Activated T-helper 1 cell treated with anti-CD3 and anti-CD28 coated beads, Interleukin-12 subunit alpha, Interleukin-12 subunit beta, Interleukin-2, Interleukin-4 antibody, amounts not matched to agents 30 ng/mL and 10 ng/mL and 1 ng/mL, durations not matched to agents 14 hours and 24 hours and 36 hours (primary cell): ENCODE measurements around the gene PHETA1. TPM values are rescaled to one million over a fixed set of nuclear protein-coding genes. Genes with fewer than 3 reads are reported as not detected.
"Not testable (repeated sequence)": the region's sequence is repeated elsewhere in the genome, so short reads cannot be mapped to it uniquely, and the experiment has no call there.

Experiments used
- DNase-seq: peaks from one replicate; pipeline ENCODE4 v3.0.0; 2021; ENCODE audit warnings: low spot score
- H3K27ac Mint-ChIP-seq: one replicate; pipeline ENCODE4 v1.8.0; 2021; ENCODE audit warnings: mild to moderate bottlenecking, mixed read lengths
- H3K27me3 Mint-ChIP-seq: one replicate; pipeline ENCODE4 v1.8.0; 2022; ENCODE audit warnings: mild to moderate bottlenecking, moderate library complexity, mixed read lengths; ENCODE audit not compliant: insufficient read depth
- H3K36me3 Mint-ChIP-seq: one replicate; pipeline ENCODE4 v1.8.0; 2021; ENCODE audit warnings: low read depth, mixed read lengths
- H3K4me1 Mint-ChIP-seq: one replicate; pipeline ENCODE4 v1.8.0; 2021; ENCODE audit warnings: low read depth, mixed read lengths
- H3K4me3 Mint-ChIP-seq: one replicate; pipeline ENCODE4 v1.8.0; 2021; ENCODE audit warnings: mild to moderate bottlenecking, moderate library complexity, mixed read lengths
- H3K9me3 Mint-ChIP-seq: one replicate; pipeline ENCODE4 v1.8.0; 2021; ENCODE audit warnings: mixed read lengths
- intact Hi-C: fragments of 100-400 bp; cut with micrococcal nuclease; formaldehyde crosslinking; loops from one replicate; pipeline ENCODE4 v1.15.1; 2024
- total RNA-seq: library from RNA; stranded (reverse); gene quantifications from 2 replicates; pipeline ENCODE4 v1.2.3, GENCODE V29; 2022

PHETA1 gene
- total RNA-seq, 1 donor from 2014 or later = 2.7 TPM

GRCh38 chr12:111349101-111349747 lies 19.7 kb downstream of the PHETA1 start:
- Mint-ChIP-seq H3K27me3 (peaks cover 3% of the 10 kb centered on the region), H3K4me1 (no peaks in the 10 kb centered on the region), H3K4me3 (no peak overlapping the region), H3K9me3 (peaks cover 11% of the 10 kb centered on the region), H3K27ac (no peak overlapping the region), H3K36me3 (no peaks in the 10 kb centered on the region)
- intact Hi-C loops = no loop called here
- DNase-seq = no peak

DNA sequence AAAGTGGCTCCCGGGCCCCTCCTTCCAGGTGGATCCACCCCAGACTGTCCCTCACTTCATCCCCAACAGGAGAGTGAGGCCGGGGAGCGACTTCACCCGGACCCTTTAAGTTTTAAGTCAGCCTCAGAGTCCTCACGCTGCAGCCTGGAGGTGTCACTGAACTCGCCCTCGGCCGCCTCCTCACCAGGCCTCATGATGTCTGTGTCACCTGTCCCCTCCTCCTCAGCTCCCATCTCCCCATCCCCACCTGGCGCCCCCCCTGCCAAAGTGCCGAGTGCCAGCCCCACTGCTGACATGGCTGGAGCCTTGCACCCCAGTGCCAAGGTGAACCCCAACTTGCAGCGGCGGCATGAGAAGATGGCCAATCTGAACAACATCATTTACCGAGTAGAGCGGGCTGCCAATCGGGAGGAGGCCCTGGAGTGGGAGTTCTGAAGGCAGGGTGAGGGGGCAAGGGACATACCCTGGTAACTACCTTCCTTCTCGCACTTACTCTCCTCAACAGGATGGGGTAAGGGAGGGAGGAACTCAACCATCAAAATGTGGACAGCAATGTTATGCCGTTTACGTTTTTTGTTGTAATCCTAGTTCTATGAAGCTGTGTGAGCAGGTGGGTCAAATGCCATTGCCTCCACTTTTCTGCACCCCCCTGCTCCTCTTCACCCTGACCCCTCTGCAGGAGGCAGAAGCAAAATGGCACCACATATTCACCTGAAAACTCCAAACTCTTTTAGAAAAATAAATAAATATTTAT lies 20.8 kb downstream of the PHETA1 start:
- Mint-ChIP-seq H3K4me1 (no peaks in the 10 kb centered on the region), H3K36me3 (no peaks in the 10 kb centered on the region), H3K27me3 (no peaks in the 10 kb centered on the region), H3K4me3 (no peak overlapping the region), H3K27ac (no peak overlapping the region), H3K9me3 (peaks cover 11% of the 10 kb centered on the region)
- DNase-seq = no peak
- intact Hi-C loops = no loop called here

DNA sequence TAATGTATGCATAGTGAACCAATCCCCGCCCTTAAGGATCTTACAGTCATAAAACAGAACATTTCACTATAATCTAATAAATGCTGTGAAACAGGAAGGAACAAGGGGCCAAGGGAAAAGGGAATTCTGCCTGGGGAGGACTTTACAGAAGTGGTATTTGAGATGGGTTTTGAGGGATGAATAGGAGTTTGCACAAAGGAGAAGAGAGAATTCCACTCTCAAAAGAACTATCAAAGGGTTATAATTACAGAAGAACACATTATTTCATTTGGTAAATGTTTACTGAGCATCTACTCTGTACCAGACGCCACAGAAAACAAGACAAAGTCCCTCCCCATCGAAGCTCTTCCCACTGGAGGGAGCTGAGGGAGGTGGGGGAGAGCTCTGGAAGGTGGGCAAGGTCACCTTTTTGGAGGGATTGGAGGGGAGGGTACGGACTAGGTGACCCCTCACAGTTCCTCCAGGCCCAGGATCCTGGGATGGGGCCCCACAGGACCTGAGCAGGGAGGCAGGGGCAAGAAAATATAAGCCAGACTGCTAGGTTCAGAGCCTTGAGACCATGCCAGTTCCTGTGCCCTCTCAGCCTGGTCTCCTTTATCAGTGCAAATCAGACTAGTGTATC lies 24.5 kb downstream of the PHETA1 start:
- no peak for DNase-seq
- H3K27me3 Mint-ChIP-seq = no peaks in the 10 kb centered on the region
- intact Hi-C loops = no loop called here
- no peaks in the 10 kb centered on the region for H3K36me3 Mint-ChIP-seq
- H3K27ac Mint-ChIP-seq = no peak overlapping the region
- H3K4me1 Mint-ChIP-seq = no peaks in the 10 kb centered on the region
- no peak overlapping the region for H3K4me3 Mint-ChIP-seq
- peaks cover 10% of the 10 kb centered on the region for H3K9me3 Mint-ChIP-seq

GRCh38 chr12:111343181-111343580 lies 25.7 kb downstream of the PHETA1 start:
- Mint-ChIP-seq H3K27me3 (no peaks in the 10 kb centered on the region), H3K4me3 (no peak overlapping the region), H3K27ac (no peak overlapping the region), H3K9me3 (no peaks in the 10 kb centered on the region), H3K36me3 (no peaks in the 10 kb centered on the region), H3K4me1 (no peaks in the 10 kb centered on the region)
- intact Hi-C loops = no loop called here
- no peak for DNase-seq

- Mint-ChIP-seq H3K36me3 (no peaks in the 10 kb centered on the region), H3K4me3 (no peak overlapping the region), H3K9me3 (no peaks in the 10 kb centered on the region), H3K27ac (no peak overlapping the region), H3K27me3 (no peaks in the 10 kb centered on the region), H3K4me1 (no peaks in the 10 kb centered on the region)
- DNase-seq = no peak
- intact Hi-C loops = no loop called here
Observed at GRCh38 chr12:111342376-111342775, 26.5 kb downstream of the PHETA1 start.

DNA sequence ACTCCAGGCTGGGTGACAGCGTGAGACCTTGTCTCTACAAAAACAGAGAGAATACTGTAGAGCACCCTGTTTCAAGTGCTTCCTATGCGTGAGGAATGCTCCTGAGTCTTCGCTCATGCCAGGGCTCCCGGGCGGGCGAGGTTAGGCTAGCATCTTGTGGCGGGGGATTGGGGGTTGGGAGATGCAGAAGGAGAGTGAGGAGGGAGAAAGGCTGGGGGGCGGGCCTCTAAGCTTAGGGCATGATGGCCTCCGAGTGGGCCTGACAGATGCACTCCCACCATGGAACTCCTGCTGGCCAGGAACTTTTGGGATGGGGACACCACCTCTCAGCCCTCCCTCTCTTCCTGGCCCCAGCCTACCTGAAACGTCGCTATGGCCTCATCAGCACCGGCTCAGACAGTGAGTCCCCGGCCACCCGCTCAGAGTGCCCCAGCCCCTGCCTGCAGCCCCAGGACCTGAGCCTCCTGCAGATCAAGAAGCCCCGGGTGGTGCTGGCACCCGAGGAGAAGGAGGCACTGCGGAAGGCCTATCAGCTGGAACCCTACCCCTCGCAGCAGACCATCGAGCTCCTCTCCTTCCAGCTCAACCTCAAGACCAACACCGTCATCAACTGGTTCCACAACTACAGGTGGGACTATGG lies 27.3 kb downstream of the PHETA1 start:
- intact Hi-C loops = no loop called here
- H3K4me1 Mint-ChIP-seq = no peaks in the 10 kb centered on the region
- no peak overlapping the region for H3K4me3 Mint-ChIP-seq

DNA sequence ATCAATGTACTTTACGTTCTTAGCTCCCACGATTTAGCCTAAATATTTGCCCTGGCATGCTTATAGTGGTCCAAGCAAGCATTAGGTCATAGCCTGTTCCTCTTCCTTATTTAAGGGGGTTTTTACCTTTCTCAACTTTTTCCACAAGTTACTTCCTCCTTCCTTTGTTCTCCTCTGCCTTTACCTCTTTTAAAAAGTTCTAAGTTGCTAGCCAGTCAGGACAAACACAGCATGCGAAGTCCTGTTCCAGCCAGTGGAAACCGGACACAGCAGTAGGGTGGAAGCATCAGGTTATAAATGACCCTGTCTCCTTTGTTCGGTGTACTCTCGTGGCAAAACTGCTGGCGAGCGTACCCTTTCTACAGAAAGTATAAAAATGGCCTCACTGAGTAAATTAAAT lies 28.2 kb downstream of the PHETA1 start:
- H3K27ac Mint-ChIP-seq, H3K27me3 Mint-ChIP-seq, intact Hi-C loops, DNase-seq, H3K4me1 Mint-ChIP-seq, H3K4me3 Mint-ChIP-seq, H3K36me3 Mint-ChIP-seq, H3K9me3 Mint-ChIP-seq: not testable (repeated sequence)

More for the DNA sequence above, 27.3 kb downstream of the PHETA1 start:
- DNase-seq = no peak
- no peaks in the 10 kb centered on the region for H3K36me3 Mint-ChIP-seq
- H3K27ac Mint-ChIP-seq = no peak overlapping the region
- H3K27me3 Mint-ChIP-seq = peaks cover 4% of the 10 kb centered on the region
- H3K9me3 Mint-ChIP-seq = no peaks in the 10 kb centered on the region

DNA sequence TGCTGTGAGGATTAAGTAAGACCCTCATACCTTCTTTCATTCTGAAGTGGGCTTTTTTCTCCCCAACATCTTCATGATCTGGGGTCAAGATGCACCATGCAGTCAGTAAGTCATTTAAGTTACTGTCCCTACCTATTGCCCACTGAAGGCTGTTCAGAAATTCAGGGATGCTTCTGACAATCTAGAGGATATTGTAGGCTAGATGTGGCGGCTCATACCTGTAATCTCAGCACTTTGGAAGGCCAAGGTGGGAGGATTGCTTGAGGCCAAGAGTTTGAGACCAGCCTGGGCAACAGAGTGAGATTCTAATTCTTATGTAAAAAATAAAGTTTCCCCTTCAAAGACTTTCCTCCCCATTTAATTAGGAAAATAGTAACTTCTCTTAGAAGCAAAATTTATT lies 28.7 kb downstream of the PHETA1 start:
- Mint-ChIP-seq H3K9me3 (no peaks in the 10 kb centered on the region), H3K27ac (no peak overlapping the region), H3K36me3 (no peaks in the 10 kb centered on the region), H3K4me1 (no peaks in the 10 kb centered on the region), H3K4me3 (no peak overlapping the region), H3K27me3 (peaks cover 4% of the 10 kb centered on the region)
- intact Hi-C loops = no loop called here
- no peak for DNase-seq

DNA sequence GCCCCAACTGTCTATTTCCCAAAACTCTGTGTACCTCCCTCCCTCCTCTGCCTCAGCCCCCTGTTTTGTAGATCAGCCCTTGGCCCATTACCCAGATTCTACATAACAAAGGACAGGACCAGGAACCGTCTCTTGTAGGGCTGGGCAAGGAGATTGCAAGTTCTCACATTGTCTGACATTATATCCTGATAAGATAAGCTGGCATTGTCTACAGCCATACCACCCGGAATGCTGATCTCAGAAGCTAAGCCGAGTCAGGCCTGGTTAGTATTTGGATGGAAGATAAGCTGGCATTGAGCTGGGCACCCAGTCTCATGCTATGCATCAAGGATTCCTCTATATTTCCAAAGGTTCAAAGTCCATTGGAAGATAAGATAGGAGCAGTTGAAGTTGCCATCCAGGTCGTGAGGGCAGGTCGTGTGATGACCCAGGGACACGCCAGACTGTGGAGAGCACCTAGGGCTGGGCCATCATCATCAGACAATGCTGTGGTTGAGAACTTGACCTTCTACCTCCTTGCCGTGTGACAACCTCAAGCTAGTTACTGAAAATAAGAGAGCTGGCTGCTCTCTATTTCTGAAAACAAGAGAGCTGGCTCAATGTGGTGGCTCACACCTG lies 29.5 kb downstream of the PHETA1 start:
- Mint-ChIP-seq H3K36me3 (no peaks in the 10 kb centered on the region), H3K9me3 (no peaks in the 10 kb centered on the region), H3K27ac (no peak overlapping the region), H3K27me3 (peaks cover 4% of the 10 kb centered on the region), H3K4me1 (no peaks in the 10 kb centered on the region), H3K4me3 (no peak overlapping the region)
- no peak for DNase-seq
- intact Hi-C loops = no loop called here

GRCh38 chr12:111338096-111338495 lies 30.8 kb downstream of the PHETA1 start:
- Mint-ChIP-seq H3K9me3 (no peaks in the 10 kb centered on the region), H3K4me3 (no peak overlapping the region), H3K27me3 (peaks cover 4% of the 10 kb centered on the region), H3K27ac (no peak overlapping the region), H3K36me3 (no peaks in the 10 kb centered on the region), H3K4me1 (no peaks in the 10 kb centered on the region)
- no peak for DNase-seq
- intact Hi-C loops = no loop called here

DNA sequence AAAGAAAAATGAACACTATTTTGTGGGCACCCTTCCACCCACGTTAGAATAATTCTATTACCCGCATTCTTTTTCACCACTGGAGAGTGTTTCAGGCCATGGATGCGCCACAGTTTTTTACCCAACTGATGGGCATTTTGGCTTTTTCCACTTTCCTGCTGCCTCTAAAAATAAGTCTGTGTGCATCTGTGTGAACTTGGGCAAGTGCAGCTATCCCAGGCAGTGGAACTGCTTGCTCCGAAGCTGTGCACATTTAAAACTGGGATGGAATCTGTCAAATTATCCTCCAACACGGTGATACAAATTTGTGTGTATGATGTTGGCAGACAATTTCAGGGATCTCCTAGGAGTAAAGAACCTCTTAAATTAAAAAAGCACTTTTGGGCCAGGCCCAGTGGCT lies 31.5 kb downstream of the PHETA1 start:
- H3K9me3 Mint-ChIP-seq = no peaks in the 10 kb centered on the region
- H3K36me3 Mint-ChIP-seq = no peaks in the 10 kb centered on the region
- intact Hi-C loops = no loop called here
- H3K4me1 Mint-ChIP-seq = no peaks in the 10 kb centered on the region
- H3K27ac Mint-ChIP-seq = no peak overlapping the region
- H3K27me3 Mint-ChIP-seq = peaks cover 4% of the 10 kb centered on the region
- no peak for DNase-seq
- H3K4me3 Mint-ChIP-seq = no peak overlapping the region

- H3K27ac Mint-ChIP-seq, DNase-seq, intact Hi-C loops, H3K4me1 Mint-ChIP-seq, H3K4me3 Mint-ChIP-seq, H3K36me3 Mint-ChIP-seq, H3K9me3 Mint-ChIP-seq, H3K27me3 Mint-ChIP-seq: not testable (repeated sequence)
Observed at GRCh38 chr12:111336411-111336810, 32.5 kb downstream of the PHETA1 start.

DNA sequence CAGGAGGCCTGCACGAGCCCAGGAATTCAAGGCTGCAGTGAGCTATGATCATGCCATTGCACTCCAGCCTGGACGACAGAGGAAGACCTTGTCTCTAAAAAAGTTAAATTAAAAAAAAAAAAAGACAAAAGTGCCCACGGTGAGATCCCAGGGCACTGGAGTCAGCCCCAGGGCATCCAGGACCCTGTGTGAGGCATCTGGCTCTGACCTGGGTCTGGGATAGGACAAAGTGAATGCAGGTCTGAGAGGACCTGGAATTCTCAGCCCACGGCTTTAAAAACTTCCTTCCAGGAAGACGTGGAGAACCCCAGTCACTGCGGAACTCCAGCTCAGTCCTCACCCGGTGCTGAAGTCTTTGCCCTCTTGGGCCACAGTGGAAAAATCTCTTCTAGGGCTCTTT lies 33.1 kb downstream of the PHETA1 start:
- H3K36me3 Mint-ChIP-seq = no peaks in the 10 kb centered on the region
- peaks cover 4% of the 10 kb centered on the region for H3K27me3 Mint-ChIP-seq
- intact Hi-C loops = no loop called here
- no peak overlapping the region for H3K27ac Mint-ChIP-seq
- no peaks in the 10 kb centered on the region for H3K9me3 Mint-ChIP-seq
- H3K4me3 Mint-ChIP-seq = no peak overlapping the region
- peaks cover 2% of the 10 kb centered on the region for H3K4me1 Mint-ChIP-seq
- DNase-seq = no peak
